Sigmoid colon (tissue), 7 donors: Measurements from ENCODE around the gene SLC19A1. TPM values are rescaled to one million over a fixed set of nuclear protein-coding genes. Genes with fewer than 3 reads are reported as not detected.
"Not testable (repeated sequence)": the region's sequence is repeated elsewhere in the genome, so short reads cannot be mapped to it uniquely, and the experiment has no call there.

ENCODE experiments used
- DNase-seq: peaks from one replicate; pipeline ENCODE4 v3.0.0-alpha.2; 2019
- H3K27ac ChIP-seq, 4 donors: fragments of 200-600 bp; sonication (generic); one replicate each; pipeline ENCODE4 v1.5.1; 2016 to 2019; ENCODE audit warnings: mild to moderate bottlenecking in 1 of 4
- H3K27me3 ChIP-seq, 3 donors: fragments of 200-600 bp; sonication (generic); one replicate each; pipeline ENCODE4 v1.5.1; 2019; ENCODE audit warnings: mild to moderate bottlenecking in 1 of 3
- H3K36me3 ChIP-seq, 4 donors: fragments of 200-600 bp; sonication (generic); one replicate each; pipeline ENCODE4 v1.5.1; 2016 to 2019
- H3K4me1 ChIP-seq, 4 donors: fragments of 200-600 bp; sonication (generic); one replicate each; pipeline ENCODE4 v1.5.1; 2017 to 2019
- H3K4me3 ChIP-seq, 4 donors: fragments of 200-600 bp; sonication (generic); one replicate each; pipeline ENCODE4 v1.5.1; 2017 to 2019; ENCODE audit warnings: mild to moderate bottlenecking in 2 of 4, moderate library complexity in 1 of 4
- H3K9me3 ChIP-seq, 4 donors: fragments of 200-600 bp in 3 of 4; sonication (generic) in 3 of 4; one replicate each; pipeline versions ENCODE4 v1.5.1 to v1.6.1; 2013 to 2019
- CTCF ChIP-seq, 4 experiments: fragments of 450-650 bp in 3 of 4; fragments of 200-600 bp in 1 of 4; IDR thresholded peaks; one replicate each; pipeline ENCODE4 v1.5.1; 2016 to 2019; ENCODE audit warnings: antibody characterized with exemption in 4 of 4, mild to moderate bottlenecking in 3 of 4, moderate library complexity in 2 of 4
- EP300 ChIP-seq, 4 donors: sonication (generic); formaldehyde crosslinking; IDR thresholded peaks; one replicate each; pipeline ENCODE4 v1.6.1; 2017; ENCODE audit warnings: antibody characterized with exemption in 4 of 4
- POLR2A ChIP-seq, 2 donors: fragments of 450-650 bp; IDR thresholded peaks; one replicate each; pipeline ENCODE4 v1.6.1; 2016; ENCODE audit warnings: antibody characterized with exemption in 2 of 2, mild to moderate bottlenecking in 2 of 2, moderate library complexity in 2 of 2
- POLR2AphosphoS5 ChIP-seq, 4 donors: sonication (generic); formaldehyde crosslinking; IDR thresholded peaks; one replicate each; pipeline ENCODE4 v1.6.1; 2017; ENCODE audit warnings: antibody characterized with exemption in 4 of 4
- WGBS, 2 donors: extraction: QIAGEN DNeasy Blood & Tissue Kit; methylation state at CpG; one replicate each; pipeline ENCODE4 v1.1.7; 2013; 5-methylcytosine and 5-hydroxymethylcytosine counted together
- intact Hi-C: fragments of 100-400 bp; cut with DNase I; formaldehyde crosslinking; loops from one replicate; pipeline ENCODE4 v1.15.1; 2023
- polyA plus RNA-seq, 3 donors: library from polyadenylated mRNA; stranded (reverse); fragments of 200-250 nt; gene quantifications; one replicate each; pipeline ENCODE4 v1.2.3, GENCODE V29; 2013
- total RNA-seq, 4 donors: library from RNA; depleted of rRNA; stranded (reverse); fragments of >200 nt; gene quantifications; one replicate each; pipeline ENCODE4 v1.1.0, GENCODE V29; 2016
- donor health status: healthy with polysubstance abuse.
- donor health status: Bipolar disorder and iron deficiency.
- donor health status: healthy.

SLC19A1 gene
- total and polyA plus RNA-seq, 7 donors = 1.8 to 10.7 (median 2.5) TPM

- DNase-seq = peak; percentile 62
- H3K27me3 ChIP-seq = no peaks in the 10 kb centered on the region
- H3K9me3 ChIP-seq = no peaks in the 10 kb centered on the region
- H3K36me3 ChIP-seq = peaks cover 0 to 6% (median 0%) of the 10 kb centered on the region in 4 donors
- WGBS, 2 donors = 37 to 79% methylated on average over 20 of the region's 20 CpGs
- H3K4me1 ChIP-seq = no peaks in the 10 kb centered on the region
- H3K27ac ChIP-seq = no peak overlapping the region
- TF ChIP-seq POLR2AphosphoS5 (IDR thresholded peaks at IDR 0.05) (no peak), POLR2A (IDR thresholded peaks at IDR 0.05) (no peak), CTCF (IDR thresholded peaks at IDR 0.05) (no peak), EP300 (IDR thresholded peaks at IDR 0.05) (no peak)
- no peak overlapping the region for H3K4me3 ChIP-seq
- intact Hi-C loops = no loop called here
Measured at GRCh38 chr21:45533846-45534635, 8.2 kb downstream of the SLC19A1 start.

- no peak overlapping the region for H3K4me3 ChIP-seq
- H3K9me3 ChIP-seq = no peaks in the 10 kb centered on the region
- H3K27ac ChIP-seq = no peak overlapping the region
- peaks cover 0 to 6% (median 0%) of the 10 kb centered on the region in 4 donors for H3K36me3 ChIP-seq
- no peak for TF ChIP-seq POLR2AphosphoS5 (IDR thresholded peaks at IDR 0.05)
- TF ChIP-seq POLR2A (IDR thresholded peaks at IDR 0.05) = no peak
- no peak for TF ChIP-seq EP300 (IDR thresholded peaks at IDR 0.05)
- TF ChIP-seq CTCF (IDR thresholded peaks at IDR 0.05) = no peak
- peak; percentile 52 for DNase-seq
- no peaks in the 10 kb centered on the region for H3K27me3 ChIP-seq
- intact Hi-C loops = no loop called here
- H3K4me1 ChIP-seq = no peaks in the 10 kb centered on the region
- 17 to 74% methylated on average over 12 of the region's 12 CpGs for WGBS, 2 donors
Measured at GRCh38 chr21:45533361-45533845, 8.8 kb downstream of the SLC19A1 start.

GRCh38 chr21:45532826-45533360 is 9.3 kb downstream of the SLC19A1 start:
- intact Hi-C loops = no loop called here
- Histone ChIP-seq H3K27me3 (no peaks in the 10 kb centered on the region), H3K4me3 (no peak overlapping the region), H3K27ac (no peak overlapping the region), H3K9me3 (no peaks in the 10 kb centered on the region), H3K36me3 (peaks cover 0 to 6% (median 0%) of the 10 kb centered on the region in 4 donors), H3K4me1 (no peaks in the 10 kb centered on the region)
- WGBS, 2 donors = 18 to 40% methylated on average over 7 of the region's 7 CpGs
- DNase-seq = peak; percentile 59
- TF ChIP-seq EP300 (IDR thresholded peaks at IDR 0.05) (no peak), POLR2AphosphoS5 (IDR thresholded peaks at IDR 0.05) (no peak)

GRCh38 chr21:45531393-45532215 is 10.6 kb downstream of the SLC19A1 start:
- Histone ChIP-seq H3K27me3 (no peaks in the 10 kb centered on the region), H3K4me3 (no peak overlapping the region), H3K36me3 (peaks cover 0 to 6% (median 0%) of the 10 kb centered on the region in 4 donors), H3K4me1 (no peaks in the 10 kb centered on the region), H3K27ac (no peak overlapping the region), H3K9me3 (no peaks in the 10 kb centered on the region)
- intact Hi-C loops = no loop called here
- DNase-seq = peak; percentile 54
- TF ChIP-seq EP300 (IDR thresholded peaks at IDR 0.05) = no peak
- no peak for TF ChIP-seq POLR2A (IDR thresholded peaks at IDR 0.05)
- TF ChIP-seq CTCF (IDR thresholded peaks at IDR 0.05) = no peak
- TF ChIP-seq POLR2AphosphoS5 (IDR thresholded peaks at IDR 0.05) = no peak
- WGBS, 2 donors = 97 to 98% methylated on average over 76 of the region's 76 CpGs

GRCh38 chr21:45531114-45531392 is 11.2 kb downstream of the SLC19A1 start:
- H3K36me3 ChIP-seq, H3K4me3 ChIP-seq, intact Hi-C loops, H3K4me1 ChIP-seq, H3K27me3 ChIP-seq, H3K9me3 ChIP-seq, H3K27ac ChIP-seq: not testable (repeated sequence)
- 94 to 96% methylated on average over 17 of the region's 17 CpGs for WGBS, 2 donors
- peak; percentile 56 for DNase-seq
